H1 (cell line): ENCODE data around the gene EIF4EBP2. TPM values are rescaled to one million over a fixed set of nuclear protein-coding genes. Genes with fewer than 3 reads are reported as not detected.

Experiments used
- CTCF ChIA-PET: fragments of 300-600 bp; sonication (Branson Sonifier 250); formaldehyde crosslinking; loops from one replicate; lab custom pipeline; 2021; ENCODE audit not compliant: partially characterized antibody; lab: Charles Lee
- POLR2A ChIA-PET: fragments of 300-600 bp; sonication (Branson Sonifier 250); formaldehyde crosslinking; loops from one replicate; lab custom pipeline; 2021; ENCODE audit warnings: inconsistent platforms; ENCODE audit not compliant: partially characterized antibody; lab: Charles Lee
- DNase-seq, 2 experiments: peaks; one replicate each; pipeline versions ENCODE4 v3.0.0 to v3.0.0-alpha.2; 2010 to 2022; ENCODE audit warnings: low spot score in 2 of 2, low read depth in 1 of 2, mixed read lengths in 1 of 2
- FAIRE-seq: peaks from 2 replicates; lab custom pipeline; 2011; peaks lifted over from hg19 to GRCh38; lab: Jason Lieb, UNC
- H2AFZ ChIP-seq: 2 replicates; pipeline ENCODE4 v1.8.1; 2012; ENCODE audit warnings: low read length, inconsistent platforms
- H2AK5ac ChIP-seq: 2 replicates; pipeline ENCODE4 v1.6.1; 2013; ENCODE audit warnings: low read depth, low read length
- H2BK120ac ChIP-seq: replicated peaks from 2 replicates; pipeline ENCODE3; 2013; ENCODE audit warnings: low read depth, low read length, inconsistent platforms
- H2BK12ac ChIP-seq: 2 replicates; pipeline ENCODE4 v1.6.1; 2013; ENCODE audit warnings: low read depth, low read length
- H2BK15ac ChIP-seq: 2 replicates; pipeline ENCODE4 v1.6.1; 2013; ENCODE audit warnings: low read length
- H2BK20ac ChIP-seq: 2 replicates; pipeline ENCODE4 v1.6.1; 2013; ENCODE audit warnings: low read length
- H2BK5ac ChIP-seq: 2 replicates; pipeline ENCODE4 v1.6.1; 2013; ENCODE audit warnings: low read depth, low read length
- H3K14ac ChIP-seq: 2 replicates; pipeline ENCODE4 v1.6.1; 2013; ENCODE audit warnings: inconsistent platforms; ENCODE audit not compliant: insufficient read length
- H3K18ac ChIP-seq: 2 replicates; pipeline ENCODE4 v1.6.1; 2013; ENCODE audit warnings: low read length; ENCODE audit errors: extremely low read depth
- H3K23ac ChIP-seq: 2 replicates; pipeline ENCODE4 v1.6.1; 2013; ENCODE audit warnings: inconsistent platforms; ENCODE audit not compliant: insufficient read length
- H3K23me2 ChIP-seq: 2 replicates; pipeline ENCODE4 v1.6.1; 2013; ENCODE audit warnings: low read depth, low read length
- H3K27ac ChIP-seq: 2 replicates; pipeline ENCODE4 v1.6.1; 2011; ENCODE audit warnings: low read depth, low read length, inconsistent platforms
- H3K27me3 ChIP-seq, 4 experiments: replicated peaks in 1 of 4; 1 replicate in 1 of 4; 2 replicates in 3 of 4; pipeline versions ENCODE4 v1.6.1 to v1.8.1; 2011 to 2013; ENCODE audit warnings: low read length in 3 of 4, mild to moderate bottlenecking in 3 of 4, inconsistent platforms in 2 of 4, mixed read lengths in 2 of 4, moderate library complexity in 1 of 4; ENCODE audit not compliant: control insufficient read depth in 3 of 4, insufficient read depth in 3 of 4; ENCODE audit errors: extremely low read depth in 1 of 4
- H3K36me3 ChIP-seq, 4 experiments: 2 replicates each; pipeline versions ENCODE4 v1.6.1 to v1.8.1; 2011 to 2013; ENCODE audit warnings: mild to moderate bottlenecking in 4 of 4, low read length in 3 of 4, moderate library complexity in 2 of 4, control low read depth in 1 of 4, inconsistent platforms in 1 of 4; ENCODE audit not compliant: insufficient read depth in 4 of 4, control insufficient read depth in 2 of 4
- H3K4ac ChIP-seq: replicated peaks from 2 replicates; pipeline ENCODE3; 2013; ENCODE audit warnings: low read length, low read depth, mixed read lengths, inconsistent platforms; ENCODE audit not compliant: insufficient read length
- H3K4me1 ChIP-seq, 4 experiments: replicated peaks in 1 of 4; 1 replicate in 1 of 4; 2 replicates in 3 of 4; pipeline versions ENCODE4 v1.6.1 to v1.8.1; 2011 to 2013; ENCODE audit warnings: low read length in 3 of 4, inconsistent platforms in 2 of 4, mixed read lengths in 1 of 4; ENCODE audit not compliant: insufficient read depth in 4 of 4, control insufficient read depth in 3 of 4
- H3K4me2 ChIP-seq, 2 experiments: 2 replicates each; pipeline versions ENCODE4 v1.6.1 to v1.8.1; 2011 to 2013; ENCODE audit warnings: low read depth in 2 of 2, low read length in 2 of 2, control low read depth in 1 of 2, inconsistent platforms in 1 of 2, mild to moderate bottlenecking in 1 of 2; ENCODE audit not compliant: insufficient read depth in 1 of 2
- H3K4me3 ChIP-seq, 4 experiments: fragments of 200-600, 300-600 bp in 1 of 4; sonication (generic), shearing (Covaris generic), sonication (Bioruptor Twin) in 1 of 4; 2 replicates each; pipeline versions ENCODE4 v1.5.1 to v1.8.1; 2011 to 2016; ENCODE audit warnings: low read length in 4 of 4, low read depth in 3 of 4, control low read depth in 2 of 4, inconsistent platforms in 2 of 4, mild to moderate bottlenecking in 2 of 4, mixed read lengths in 1 of 4, moderate library complexity in 1 of 4; ENCODE audit not compliant: insufficient read depth in 2 of 4; ENCODE audit errors: extremely low read depth in 1 of 4
- H3K56ac ChIP-seq: replicated peaks from 2 replicates; pipeline ENCODE3; 2013; ENCODE audit warnings: low read depth, mild to moderate bottlenecking, mixed read lengths, low read length, inconsistent platforms; ENCODE audit not compliant: insufficient read length
- H3K79me1 ChIP-seq: 2 replicates; pipeline ENCODE4 v1.6.1; 2013; ENCODE audit warnings: low read depth, low read length, control low read depth
- H3K79me2 ChIP-seq, 2 experiments: 2 replicates each; pipeline versions ENCODE4 v1.6.1 to v1.8.1; 2012 to 2013; ENCODE audit warnings: low read length in 2 of 2, mild to moderate bottlenecking in 2 of 2, inconsistent platforms in 1 of 2; ENCODE audit not compliant: insufficient read depth in 2 of 2, control insufficient read depth in 1 of 2
- H3K9ac ChIP-seq, 4 experiments: replicated peaks in 1 of 4; 1 replicate in 1 of 4; 2 replicates in 3 of 4; pipeline versions ENCODE4 v1.6.1 to v1.8.1; 2011 to 2013; ENCODE audit warnings: low read depth in 3 of 4, low read length in 3 of 4, control low read depth in 2 of 4, mild to moderate bottlenecking in 2 of 4, moderate library complexity in 2 of 4, inconsistent platforms in 1 of 4; ENCODE audit errors: extremely low read depth in 1 of 4
- H3K9me3 ChIP-seq, 2 experiments: 2 replicates each; pipeline versions ENCODE4 v1.6.1 to v1.8.1; 2012 to 2013; ENCODE audit warnings: mild to moderate bottlenecking in 2 of 2, moderate library complexity in 2 of 2, control low read depth in 1 of 2, inconsistent platforms in 1 of 2, low read depth in 1 of 2, low read length in 1 of 2, mixed read lengths in 1 of 2; ENCODE audit not compliant: insufficient read depth in 2 of 2
- H4K20me1 ChIP-seq, 2 experiments: replicated peaks in 1 of 2; 2 replicates each; pipeline versions ENCODE3 to v1.8.1; 2011 to 2013; ENCODE audit warnings: inconsistent platforms in 2 of 2, low read length in 2 of 2, mild to moderate bottlenecking in 1 of 2; ENCODE audit not compliant: insufficient read depth in 2 of 2, control insufficient read depth in 1 of 2
- H4K5ac ChIP-seq: 2 replicates; pipeline ENCODE4 v1.6.1; 2013; ENCODE audit warnings: low read length, low read depth, mixed read lengths, inconsistent platforms; ENCODE audit not compliant: insufficient read length
- H4K8ac ChIP-seq: 2 replicates; pipeline ENCODE4 v1.8.0; 2013; ENCODE audit warnings: mild to moderate bottlenecking, moderate library complexity, low read length, inconsistent platforms; ENCODE audit not compliant: insufficient read depth; ENCODE audit errors: extremely low read depth
- H4K91ac ChIP-seq: replicated peaks from 2 replicates; pipeline ENCODE3; 2013; ENCODE audit warnings: low read length, mixed read lengths, inconsistent platforms; ENCODE audit not compliant: insufficient read length
- ASH2L ChIP-seq: fragments of 200-600, 300-600 bp; sonication (generic); IDR thresholded peaks from one replicate; pipeline ENCODE4 v1.7.1; 2017; ENCODE audit warnings: low read length
- CHD1 ChIP-seq: IDR thresholded peaks from 2 replicates; pipeline ENCODE4 v1.6.1; 2012; ENCODE audit warnings: low read depth, low read length, improper control_type of control experiment
- CHD2 ChIP-seq: IDR thresholded peaks from 2 replicates; pipeline ENCODE4 v1.6.1; 2012; ENCODE audit warnings: low read length, improper control_type of control experiment
- CREB1 ChIP-seq: IDR thresholded peaks from 2 replicates; pipeline ENCODE4 v1.6.1; 2012; ENCODE audit warnings: inconsistent platforms
- KDM1A ChIP-seq: fragments of 200-600, 300-600 bp; sonication (generic); IDR thresholded peaks from 2 replicates; pipeline ENCODE4 v1.7.1; 2016; ENCODE audit warnings: mild to moderate bottlenecking, low read length, borderline replicate concordance
- POLR2AphosphoS5 ChIP-seq: IDR thresholded peaks from 2 replicates; pipeline ENCODE4 v1.6.1; 2011; ENCODE audit warnings: low read depth, low read length
- POU5F1 ChIP-seq: IDR thresholded peaks from 2 replicates; pipeline ENCODE4 v1.6.1; 2011; ENCODE audit warnings: low read depth, mild to moderate bottlenecking, low read length, moderate library complexity
- RNF2 ChIP-seq: fragments of 200-900, 300-1000 bp; sonication (generic); IDR thresholded peaks from 2 replicates; pipeline ENCODE4 v1.7.1; 2016; ENCODE audit warnings: borderline replicate concordance, low read depth, mild to moderate bottlenecking, antibody characterized with exemption, low read length; ENCODE audit not compliant: poor library complexity, severe bottlenecking; ENCODE audit errors: missing control alignments
- SAP30 ChIP-seq: fragments of 300-600 bp; sonication (generic); IDR thresholded peaks from 2 replicates; pipeline ENCODE4 v1.7.1; 2012; ENCODE audit warnings: low read length, moderate library complexity, mild to moderate bottlenecking, inconsistent platforms; ENCODE audit not compliant: insufficient read depth, insufficient replicate concordance
- SIRT6 ChIP-seq: IDR thresholded peaks from one replicate; pipeline ENCODE4 v1.7.1; 2012; ENCODE audit warnings: low read length, inconsistent platforms
- SP2 ChIP-seq: IDR thresholded peaks from 2 replicates; pipeline ENCODE4 v1.6.1; 2012; ENCODE audit warnings: mild to moderate bottlenecking, low read length, inconsistent platforms
- SP4 ChIP-seq: IDR thresholded peaks from 2 replicates; pipeline ENCODE4 v1.6.1; 2012; ENCODE audit warnings: low read length, inconsistent platforms
- SUZ12 ChIP-seq: fragments of 200-600 bp; sonication (generic); IDR thresholded peaks from 2 replicates; pipeline ENCODE4 v1.6.1; 2012; ENCODE audit warnings: mild to moderate bottlenecking, inconsistent platforms, low read length, moderate library complexity, mixed read lengths
- TBP ChIP-seq: IDR thresholded peaks from 2 replicates; pipeline ENCODE4 v1.6.1; 2011; ENCODE audit warnings: low read depth, low read length, improper control_type of control experiment
- TCF12 ChIP-seq: IDR thresholded peaks from 2 replicates; pipeline ENCODE4 v1.6.1; 2011; ENCODE audit warnings: low read depth, mild to moderate bottlenecking, low read length
- WGBS, 2 experiments: shearing (Covaris generic) in 1 of 2; methylation state at CpG; one replicate each; pipeline versions ENCODE4 v1.1.6 to v1.1.7; 2013 to 2015; ENCODE audit warnings: low lambda C conversion rate in 2 of 2, mixed read lengths in 2 of 2, inconsistent platforms in 1 of 2, low coverage in 1 of 2, missing lambda C conversion rate in 1 of 2; ENCODE audit not compliant: insufficient replicate concordance in 2 of 2, insufficient coverage in 1 of 2, insufficient read length in 1 of 2; ENCODE audit errors: extremely low coverage in 1 of 2, missing lambda C conversion rate in 1 of 2; 5-methylcytosine and 5-hydroxymethylcytosine counted together
- polyA plus RNA-seq, 7 experiments: library from polyadenylated mRNA; depleted of rRNA in 3 of 7; stranded (reverse) in 5 of 7; unstranded in 2 of 7; fragments of >200 nt in 5 of 7; fragments of 200-250 nt in 2 of 7; gene quantifications; 1 replicate in 5 of 7; 2 replicates in 1 of 7; 4 replicates in 1 of 7; pipeline versions ENCODE4 v1.2.1 to v1.2.3, GENCODE V29; 2011 to 2013; ENCODE audit warnings: missing spikeins in 2 of 7, mixed read lengths in 2 of 7
- total RNA-seq: library from RNA; stranded (reverse); fragmentation: NEBNext Ultra II Directional; extraction: Animal tissue kit (Norgen Biotek cat#: 25700); gene quantifications from 2 replicates; pipeline ENCODE4 v1.2.1, GENCODE V29; 2021

The EIF4EBP2 gene
- total and polyA plus RNA-seq, 2 of the 8 experiments (the other 6 are each of a cell fraction or from before 2014, with no cell fraction given) = 55.3 to 144 TPM

- H2BK12ac ChIP-seq = no peak overlapping the region
- no peak overlapping the region for H3K4me3 ChIP-seq
- H2BK20ac ChIP-seq = no peak overlapping the region
- no peak overlapping the region for H3K18ac ChIP-seq
- no peak overlapping the region for H2AK5ac ChIP-seq
- H3K36me3 ChIP-seq = peaks cover 0 to 31% (median 6%) of the 10 kb centered on the region in 4 experiments; a peak in 4 of 8 replicates
- H3K56ac ChIP-seq = no peak overlapping the region
- no peak overlapping the region for H3K4me2 ChIP-seq
- H4K91ac ChIP-seq = no peak overlapping the region
- no peaks in the 10 kb centered on the region for H3K79me2 ChIP-seq
- no peak overlapping the region for H3K23ac ChIP-seq
- H4K5ac ChIP-seq = no peak overlapping the region
- no peaks in the 10 kb centered on the region for H3K4me1 ChIP-seq
- H4K20me1 ChIP-seq = peaks cover 0 to 19% of the 10 kb centered on the region in 2 experiments
- H3K4ac ChIP-seq = no peak overlapping the region
- POLR2A ChIA-PET = interaction anchor here (1.7 to 2.8 kb wide), 4 partner anchors 10 to 45 kb away, joined by 5 to 17 read pairs (median 8); partner anchors contain the start of gene NODAL
- H3K27me3 ChIP-seq = no peaks in the 10 kb centered on the region
- DNase-seq = no peak
- no peak overlapping the region for H3K27ac ChIP-seq
- no peak overlapping the region for H4K8ac ChIP-seq
- FAIRE-seq = no peak
- H2BK5ac ChIP-seq = no peak overlapping the region
- no peak overlapping the region for H3K9ac ChIP-seq
- H2BK15ac ChIP-seq = no peak overlapping the region
- WGBS, 2 experiments = 82% methylated on average over 4 of the region's 4 CpGs; no CpG with 5 or more reads in 1 of the 2 experiments
- H2BK120ac ChIP-seq = no peak overlapping the region
- CTCF ChIA-PET = interaction anchor here (1.0 to 9.2 kb wide), 14 partner anchors 10 to 167 kb away, joined by 3 to 67 read pairs (median 6); no protein-coding TSS in a partner anchor
- H2AFZ ChIP-seq = no peak overlapping the region
- H3K23me2 ChIP-seq = no peaks in the 10 kb centered on the region
- no peak overlapping the region for H3K14ac ChIP-seq
- H3K79me1 ChIP-seq = no peaks in the 10 kb centered on the region; the same call in 1 of the 2 replicates
- no peaks in the 10 kb centered on the region for H3K9me3 ChIP-seq
- TF ChIP-seq POLR2AphosphoS5 (no peak), SUZ12 (no peak), TCF12 (no peak), RNF2 (no peak), SAP30 (no peak), KDM1A (no peak), CREB1 (no peak), TBP (no peak), SP4 (no peak), SP2 (no peak), CHD2 (no peak), CHD1 (no peak), SIRT6 (no peak), POU5F1 (no peak), ASH2L (no peak)
Measured at GRCh38 chr10:70432101-70432500, 28.2 kb downstream of the EIF4EBP2 start.
